ENCODE results near the gene DNAI2.

Gene DNAI2

DNA sequence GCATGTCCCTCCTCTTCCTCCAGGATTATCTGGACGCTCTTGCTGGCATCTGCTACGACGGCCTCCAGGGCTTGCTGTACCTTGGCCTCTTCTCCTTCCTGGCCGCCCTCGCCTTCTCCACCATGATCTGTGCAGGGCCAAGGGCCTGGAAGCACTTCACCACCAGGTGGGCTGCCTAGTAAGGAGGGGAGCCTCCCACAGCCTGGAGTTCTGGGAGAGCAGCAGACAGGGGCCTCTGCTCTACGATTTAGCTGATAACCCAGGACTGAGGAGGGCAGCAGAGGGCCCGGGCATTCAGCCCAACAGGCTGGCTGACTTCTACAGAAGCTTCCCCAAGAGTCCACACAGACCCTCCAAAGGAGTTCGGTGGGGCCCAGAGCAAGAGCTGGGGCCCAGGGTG lies 21.8 kb upstream of the DNAI2 start:
- POLR2A ChIA-PET, result no interaction called here
- H3K9me3 ChIP-seq (ENCODE audit: control insufficient read depth, insufficient read depth, low read depth, low read length), result no peaks in the 10 kb centered on the region
- TF ChIP-seq ZNF501 (tag by site-specific recombination; IDR thresholded peaks at IDR 0.05) (no peak), WT1 (tag by site-specific recombination; IDR thresholded peaks at IDR 0.05) (no peak), ZNF433 (tag by site-specific recombination; IDR thresholded peaks at IDR 0.05; ENCODE audit: low read depth) (no peak), FEZF1 (tag by site-specific recombination; IDR thresholded peaks at IDR 0.05) (no peak), ZNF146 (tag by site-specific recombination; IDR thresholded peaks at IDR 0.05) (no peak), ZNF658 (tag by site-specific recombination; IDR thresholded peaks at IDR 0.05) (no peak), ZNF660 (tag by site-specific recombination; IDR thresholded peaks at IDR 0.05) (no peak), ZNF350 (tag by site-specific recombination; IDR thresholded peaks at IDR 0.05) (no peak), ZFP37 (tag by site-specific recombination; IDR thresholded peaks at IDR 0.05) (no peak)

DNA sequence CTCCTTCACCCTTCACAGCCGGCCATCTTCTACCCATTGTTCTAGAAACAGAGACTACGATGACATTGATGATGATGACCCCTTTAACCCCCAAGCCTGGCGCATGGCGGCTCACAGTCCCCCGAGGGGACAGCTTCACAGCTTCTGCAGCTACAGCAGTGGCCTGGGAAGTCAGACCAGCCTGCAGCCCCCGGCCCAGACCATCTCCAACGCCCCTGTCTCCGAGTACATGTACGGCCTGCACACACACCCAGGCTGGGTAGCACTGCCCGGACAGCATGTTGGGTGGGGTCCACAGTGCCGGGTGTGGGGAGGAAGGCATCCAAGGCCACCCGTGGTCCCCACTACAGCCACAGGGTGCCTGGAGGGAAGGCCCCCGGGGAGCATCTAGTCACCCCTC lies 21.0 kb upstream of the DNAI2 start:
- Histone ChIP-seq H3K27ac (ENCODE audit: extremely low read depth, low read depth, low read length) (no peak overlapping the region), H3K9me3 (ENCODE audit: control insufficient read depth, insufficient read depth, low read depth, low read length) (no peaks in the 10 kb centered on the region), H3K36me3 (ENCODE audit: control insufficient read depth in 2 of 2, insufficient read depth in 1 of 2, low read length in 2 of 2) (no peaks in the 10 kb centered on the region; a peak in 1 of 3 replicates), H3K4me3 (ENCODE audit: low read depth, low read length) (no peak overlapping the region), H3K4me1 (ENCODE audit: control insufficient read depth, insufficient read depth, low read length) (no peaks in the 10 kb centered on the region)
- TF ChIP-seq ZNF366 (tag by site-specific recombination; conservative IDR thresholded peaks at IDR 0.05) (no peak), ZNF530 (tag by site-specific recombination; IDR thresholded peaks at IDR 0.05; ENCODE audit: low read depth) (no peak), ZBTB17 (tag by site-specific recombination; IDR thresholded peaks at IDR 0.05) (no peak), ZNF514 (tag by site-specific recombination; IDR thresholded peaks at IDR 0.05) (no peak), ZBTB8A (tag by site-specific recombination; IDR thresholded peaks at IDR 0.05) (no peak), ZBTB21 (tag by site-specific recombination; IDR thresholded peaks at IDR 0.05) (no peak), ZNF701 (tag by site-specific recombination; IDR thresholded peaks at IDR 0.05) (no peak), ZNF292 (tag by site-specific recombination; IDR thresholded peaks at IDR 0.05; ENCODE audit: borderline replicate concordance, low read depth) (no peak), ZNF350 (tag by site-specific recombination; IDR thresholded peaks at IDR 0.05) (no peak), SCRT1 (tag by site-specific recombination; IDR thresholded peaks at IDR 0.05; ENCODE audit: borderline replicate concordance) (no peak), ZNF658 (tag by site-specific recombination; IDR thresholded peaks at IDR 0.05) (no peak)
- TF ChIP-seq, protein P1, sequence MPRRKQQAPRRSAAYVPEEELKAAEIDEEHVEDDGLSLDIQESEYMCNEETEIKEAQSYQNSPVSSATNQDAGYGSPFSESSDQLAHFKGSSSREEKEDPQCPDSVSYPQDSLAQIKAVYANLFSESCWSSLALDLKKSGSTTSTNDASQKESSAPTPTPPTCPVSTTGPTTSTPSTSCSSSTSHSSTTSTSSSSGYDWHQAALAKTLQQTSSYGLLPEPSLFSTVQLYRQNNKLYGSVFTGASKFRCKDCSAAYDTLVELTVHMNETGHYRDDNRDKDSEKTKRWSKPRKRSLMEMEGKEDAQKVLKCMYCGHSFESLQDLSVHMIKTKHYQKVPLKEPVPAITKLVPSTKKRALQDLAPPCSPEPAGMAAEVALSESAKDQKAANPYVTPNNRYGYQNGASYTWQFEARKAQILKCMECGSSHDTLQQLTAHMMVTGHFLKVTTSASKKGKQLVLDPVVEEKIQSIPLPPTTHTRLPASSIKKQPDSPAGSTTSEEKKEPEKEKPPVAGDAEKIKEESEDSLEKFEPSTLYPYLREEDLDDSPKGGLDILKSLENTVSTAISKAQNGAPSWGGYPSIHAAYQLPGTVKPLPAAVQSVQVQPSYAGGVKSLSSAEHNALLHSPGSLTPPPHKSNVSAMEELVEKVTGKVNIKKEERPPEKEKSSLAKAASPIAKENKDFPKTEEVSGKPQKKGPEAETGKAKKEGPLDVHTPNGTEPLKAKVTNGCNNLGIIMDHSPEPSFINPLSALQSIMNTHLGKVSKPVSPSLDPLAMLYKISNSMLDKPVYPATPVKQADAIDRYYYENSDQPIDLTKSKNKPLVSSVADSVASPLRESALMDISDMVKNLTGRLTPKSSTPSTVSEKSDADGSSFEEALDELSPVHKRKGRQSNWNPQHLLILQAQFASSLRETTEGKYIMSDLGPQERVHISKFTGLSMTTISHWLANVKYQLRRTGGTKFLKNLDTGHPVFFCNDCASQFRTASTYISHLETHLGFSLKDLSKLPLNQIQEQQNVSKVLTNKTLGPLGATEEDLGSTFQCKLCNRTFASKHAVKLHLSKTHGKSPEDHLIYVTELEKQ (tag by site-specific recombination; IDR thresholded peaks at IDR 0.05; ENCODE audit: borderline replicate concordance), result no peak
- TF ChIP-seq, protein P2, sequence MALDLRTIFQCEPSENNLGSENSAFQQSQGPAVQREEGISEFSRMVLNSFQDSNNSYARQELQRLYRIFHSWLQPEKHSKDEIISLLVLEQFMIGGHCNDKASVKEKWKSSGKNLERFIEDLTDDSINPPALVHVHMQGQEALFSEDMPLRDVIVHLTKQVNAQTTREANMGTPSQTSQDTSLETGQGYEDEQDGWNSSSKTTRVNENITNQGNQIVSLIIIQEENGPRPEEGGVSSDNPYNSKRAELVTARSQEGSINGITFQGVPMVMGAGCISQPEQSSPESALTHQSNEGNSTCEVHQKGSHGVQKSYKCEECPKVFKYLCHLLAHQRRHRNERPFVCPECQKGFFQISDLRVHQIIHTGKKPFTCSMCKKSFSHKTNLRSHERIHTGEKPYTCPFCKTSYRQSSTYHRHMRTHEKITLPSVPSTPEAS (tag by site-specific recombination; IDR thresholded peaks at IDR 0.05), result no peak
- TF ChIP-seq, protein P3, sequence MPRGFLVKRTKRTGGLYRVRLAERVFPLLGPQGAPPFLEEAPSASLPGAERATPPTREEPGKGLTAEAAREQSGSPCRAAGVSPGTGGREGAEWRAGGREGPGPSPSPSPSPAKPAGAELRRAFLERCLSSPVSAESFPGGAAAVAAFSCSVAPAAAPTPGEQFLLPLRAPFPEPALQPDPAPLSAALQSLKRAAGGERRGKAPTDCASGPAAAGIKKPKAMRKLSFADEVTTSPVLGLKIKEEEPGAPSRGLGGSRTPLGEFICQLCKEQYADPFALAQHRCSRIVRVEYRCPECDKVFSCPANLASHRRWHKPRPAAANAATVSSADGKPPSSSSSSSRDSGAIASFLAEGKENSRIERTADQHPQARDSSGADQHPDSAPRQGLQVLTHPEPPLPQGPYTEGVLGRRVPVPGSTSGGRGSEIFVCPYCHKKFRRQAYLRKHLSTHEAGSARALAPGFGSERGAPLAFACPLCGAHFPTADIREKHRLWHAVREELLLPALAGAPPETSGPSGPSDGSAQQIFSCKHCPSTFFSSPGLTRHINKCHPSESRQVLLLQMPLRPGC (tag by site-specific recombination; IDR thresholded peaks at IDR 0.05), result no peak
- ChIA-PET CTCF (interaction anchor here (0.7 kb wide), 1 partner anchor 16 kb away, joined by 4 read pairs; no protein-coding TSS in a partner anchor), POLR2A (no interaction called here)

More for the DNA sequence above, 21.8 kb upstream of the DNAI2 start:
- Histone ChIP-seq H3K36me3 (ENCODE audit: control insufficient read depth in 2 of 2, insufficient read depth in 1 of 2, low read length in 2 of 2) (no peaks in the 10 kb centered on the region; a peak in 1 of 3 replicates), H3K4me1 (ENCODE audit: control insufficient read depth, insufficient read depth, low read length) (no peaks in the 10 kb centered on the region), H3K4me3 (ENCODE audit: low read depth, low read length) (no peak overlapping the region), H3K27ac (ENCODE audit: extremely low read depth, low read depth, low read length) (no peak overlapping the region)
- CTCF ChIA-PET, result interaction anchor here (0.6 to 1.4 kb wide), 4 partner anchors 30 to 248 kb away, joined by 3 to 4 read pairs (median 3); no protein-coding TSS in a partner anchor
